ENCODE results near the gene DHX15.

Gene DHX15

DNA sequence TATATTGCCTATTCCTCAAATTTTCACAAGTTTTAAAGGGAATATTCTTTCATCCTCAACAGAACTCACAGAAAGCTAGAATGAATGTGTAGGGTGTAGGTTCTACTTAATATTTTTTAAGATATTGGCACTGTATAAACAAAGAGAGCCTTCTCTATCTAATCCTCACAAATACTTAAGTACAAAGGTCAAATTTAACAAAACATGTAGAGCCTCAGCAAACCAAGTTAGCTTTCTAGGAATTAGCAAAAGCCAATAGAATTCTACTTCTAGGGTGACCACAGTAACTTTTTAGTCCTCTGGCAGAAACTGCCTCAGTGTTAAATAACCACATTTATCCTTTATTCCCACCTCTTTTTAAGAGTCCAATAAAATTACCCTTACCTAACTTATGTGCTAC lies 19.3 kb downstream of the DHX15 start:
- Histone ChIP-seq H3K27ac (ENCODE audit: extremely low read depth, low read depth, low read length) (no peak overlapping the region), H3K9me3 (ENCODE audit: control insufficient read depth, insufficient read depth, low read depth, low read length) (no peaks in the 10 kb centered on the region), H3K4me3 (ENCODE audit: low read depth, low read length) (no peak overlapping the region), H3K4me1 (ENCODE audit: control insufficient read depth, insufficient read depth, low read length) (no peaks in the 10 kb centered on the region), H3K36me3 (ENCODE audit: control insufficient read depth in 2 of 2, insufficient read depth in 1 of 2, low read length in 2 of 2) (peaks cover 6 to 68% of the 10 kb centered on the region in 2 experiments)
- ChIA-PET CTCF (no interaction called here), POLR2A (no interaction called here)
- TF ChIP-seq SALL2 (tag by site-specific recombination; IDR thresholded peaks at IDR 0.05; ENCODE audit: borderline replicate concordance) (no peak), ZNF660 (tag by site-specific recombination; IDR thresholded peaks at IDR 0.05) (no peak), ZNF416 (tag by site-specific recombination; IDR thresholded peaks at IDR 0.05) (no peak), SCRT2 (tag by site-specific recombination; IDR thresholded peaks at IDR 0.05) (no peak), ZBTB21 (tag by site-specific recombination; IDR thresholded peaks at IDR 0.05) (no peak), ZNF24 (tag by site-specific recombination; IDR thresholded peaks at IDR 0.05) (no peak), ZNF792 (tag by site-specific recombination; IDR thresholded peaks at IDR 0.05) (no peak)
- TF ChIP-seq, protein P1, sequence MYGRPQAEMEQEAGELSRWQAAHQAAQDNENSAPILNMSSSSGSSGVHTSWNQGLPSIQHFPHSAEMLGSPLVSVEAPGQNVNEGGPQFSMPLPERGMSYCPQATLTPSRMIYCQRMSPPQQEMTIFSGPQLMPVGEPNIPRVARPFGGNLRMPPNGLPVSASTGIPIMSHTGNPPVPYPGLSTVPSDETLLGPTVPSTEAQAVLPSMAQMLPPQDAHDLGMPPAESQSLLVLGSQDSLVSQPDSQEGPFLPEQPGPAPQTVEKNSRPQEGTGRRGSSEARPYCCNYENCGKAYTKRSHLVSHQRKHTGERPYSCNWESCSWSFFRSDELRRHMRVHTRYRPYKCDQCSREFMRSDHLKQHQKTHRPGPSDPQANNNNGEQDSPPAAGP (tag by site-specific recombination; IDR thresholded peaks at IDR 0.05): no peak

GRCh38 chr4:24564488-24564887 lies 19.9 kb downstream of the DHX15 start:
- H3K4me1 ChIP-seq (ENCODE audit: control insufficient read depth, insufficient read depth, low read length): no peaks in the 10 kb centered on the region
- CTCF ChIA-PET: no interaction called here
- POLR2A ChIA-PET: no interaction called here
- H3K9me3 ChIP-seq (ENCODE audit: control insufficient read depth, insufficient read depth, low read depth, low read length): no peaks in the 10 kb centered on the region
- TF ChIP-seq, protein P2, sequence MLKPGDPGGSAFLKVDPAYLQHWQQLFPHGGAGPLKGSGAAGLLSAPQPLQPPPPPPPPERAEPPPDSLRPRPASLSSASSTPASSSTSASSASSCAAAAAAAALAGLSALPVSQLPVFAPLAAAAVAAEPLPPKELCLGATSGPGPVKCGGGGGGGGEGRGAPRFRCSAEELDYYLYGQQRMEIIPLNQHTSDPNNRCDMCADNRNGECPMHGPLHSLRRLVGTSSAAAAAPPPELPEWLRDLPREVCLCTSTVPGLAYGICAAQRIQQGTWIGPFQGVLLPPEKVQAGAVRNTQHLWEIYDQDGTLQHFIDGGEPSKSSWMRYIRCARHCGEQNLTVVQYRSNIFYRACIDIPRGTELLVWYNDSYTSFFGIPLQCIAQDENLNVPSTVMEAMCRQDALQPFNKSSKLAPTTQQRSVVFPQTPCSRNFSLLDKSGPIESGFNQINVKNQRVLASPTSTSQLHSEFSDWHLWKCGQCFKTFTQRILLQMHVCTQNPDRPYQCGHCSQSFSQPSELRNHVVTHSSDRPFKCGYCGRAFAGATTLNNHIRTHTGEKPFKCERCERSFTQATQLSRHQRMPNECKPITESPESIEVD (tag by site-specific recombination; IDR thresholded peaks at IDR 0.05): no peak
- TF ChIP-seq ZNF274 (IDR thresholded peaks at IDR 0.05; ENCODE audit: low read length): no peak
- TF ChIP-seq ZNF274 (tag by site-specific recombination; IDR thresholded peaks at IDR 0.05; ENCODE audit: borderline replicate concordance): no peak
- TF ChIP-seq ZNF169 (tag by site-specific recombination; IDR thresholded peaks at IDR 0.05): no peak
- TF ChIP-seq ZNF335 (tag by site-specific recombination; conservative IDR thresholded peaks at IDR 0.05): no peak
- no peak for TF ChIP-seq ZNF416 (tag by site-specific recombination; IDR thresholded peaks at IDR 0.05)
- TF ChIP-seq ZBTB44 (tag by site-specific recombination; IDR thresholded peaks at IDR 0.05): no peak
- no peak for TF ChIP-seq CTCF (tag by site-specific recombination; IDR thresholded peaks at IDR 0.05)
- TF ChIP-seq ZSCAN16 (tag by site-specific recombination; IDR thresholded peaks at IDR 0.05): no peak
- TF ChIP-seq KLF7 (tag by site-specific recombination; IDR thresholded peaks at IDR 0.05; ENCODE audit: borderline replicate concordance): no peak
- TF ChIP-seq ZNF792 (tag by site-specific recombination; IDR thresholded peaks at IDR 0.05): no peak
- no peak for TF ChIP-seq ZNF830 (tag by site-specific recombination; IDR thresholded peaks at IDR 0.05; ENCODE audit: low read depth)
- no peak for TF ChIP-seq ZNF311 (tag by site-specific recombination; IDR thresholded peaks at IDR 0.05; ENCODE audit: borderline replicate concordance)
- no peak overlapping the region for H3K27ac ChIP-seq (ENCODE audit: extremely low read depth, low read depth, low read length)
- peaks cover 6 to 62% of the 10 kb centered on the region in 2 experiments; a peak in 2 of 3 replicates for H3K36me3 ChIP-seq (ENCODE audit: control insufficient read depth in 2 of 2, insufficient read depth in 1 of 2, low read length in 2 of 2)
- H3K4me3 ChIP-seq (ENCODE audit: low read depth, low read length): no peak overlapping the region

Measured in HEK293 (cell line).